A549 (cell line): ENCODE measurements around the gene PLEKHG4B. TPM values are rescaled to one million over a fixed set of nuclear protein-coding genes. Genes with fewer than 3 reads are reported as not detected.
"Not testable (repeated sequence)": the region's sequence is repeated elsewhere in the genome, so short reads cannot be mapped to it uniquely, and the experiment has no call there.

Experiments used
- ATAC-seq, 2 experiments: fragments of 200-7000 bp in 1 of 2; fragments of >200 bp in 1 of 2; cut with Nextera tagmentation in 1 of 2; cut with Tn5 transposase in 1 of 2; 3 replicates each; pipeline versions ENCODE4 v1.8.0 to v1.9.1; 2018 to 2020; ENCODE audit warnings: mild to moderate bottlenecking in 1 of 2, moderate library complexity in 1 of 2
- CTCF ChIA-PET: fragments of 300-600 bp; sonication (Branson Sonifier 250); formaldehyde crosslinking; extraction: SDS; loops from one replicate; lab custom pipeline; 2021; ENCODE audit warnings: antibody characterized with exemption, inconsistent platforms; lab: Yijun Ruan, JAX
- POLR2A ChIA-PET: fragments of 350-600 bp; formaldehyde crosslinking; extraction: SDS; loops from one replicate; lab custom pipeline; 2021; ENCODE audit warnings: antibody characterized with exemption, inconsistent platforms; lab: Yijun Ruan, JAX
- DNase-seq, 2 experiments: peaks; one replicate each; pipeline versions ENCODE4 v3.0.0 to v3.0.0-alpha.2; 2011 to 2016; ENCODE audit warnings: low read depth in 1 of 2, low spot score in 1 of 2
- FAIRE-seq: peaks from 2 replicates; lab custom pipeline; 2011; peaks lifted over from hg19 to GRCh38; lab: Jason Lieb, UNC
- H3K27ac ChIP-seq, 2 experiments: fragments of >200 bp; sonication (Bioruptor Twin); formaldehyde crosslinking; 3 replicates each; pipeline ENCODE4 v1.5.1; 2016 to 2017
- H3K4me1 ChIP-seq: fragments of >200 bp; sonication (Bioruptor Twin); formaldehyde crosslinking; 3 replicates; pipeline ENCODE4 v1.6.1; 2016
- H3K4me2 ChIP-seq: fragments of >200 bp; sonication (Bioruptor Twin); formaldehyde crosslinking; 3 replicates; pipeline ENCODE4 v1.6.1; 2016
- H3K4me3 ChIP-seq: fragments of >200 bp; sonication (Bioruptor Twin); formaldehyde crosslinking; 3 replicates; pipeline ENCODE4 v1.5.1; 2016
- H3K9me3 ChIP-seq: fragments of >200 bp; sonication (Bioruptor Twin); formaldehyde crosslinking; 3 replicates; pipeline ENCODE4 v1.6.1; 2016
- EHMT2 ChIP-seq: fragments of 200-600 bp; sonication (generic); IDR thresholded peaks from 2 replicates; pipeline ENCODE4 v1.6.1; 2016; ENCODE audit warnings: antibody characterized with exemption, low read depth, mild to moderate bottlenecking, moderate library complexity
- FOXS1 ChIP-seq: fragments of 250-450 bp; sonication (Bioruptor Pico); IDR thresholded peaks from 2 replicates; pipeline ENCODE4 v1.5.0; 2020; ENCODE audit warnings: mild to moderate bottlenecking, moderate library complexity
- HOXB13 ChIP-seq: fragments of 250-450 bp; sonication (Bioruptor Pico); IDR thresholded peaks from 2 replicates; pipeline ENCODE4 v1.5.0; 2020; ENCODE audit warnings: low read depth, mild to moderate bottlenecking, moderate library complexity
- JUN ChIP-seq, 2 experiments: fragments of >200 bp; sonication (Bioruptor Twin); formaldehyde crosslinking; IDR thresholded peaks; 2 replicates in 1 of 2; 3 replicates in 1 of 2; pipeline ENCODE4 v1.6.1; 2016 to 2017
- JUNB ChIP-seq: fragments of >200 bp; sonication (Bioruptor Twin); formaldehyde crosslinking; IDR thresholded peaks from 2 replicates; pipeline ENCODE4 v1.6.1; 2016
- KDM5A ChIP-seq: fragments of 200-600 bp; sonication (generic); IDR thresholded peaks from 2 replicates; pipeline ENCODE4 v1.6.1; 2016; ENCODE audit warnings: antibody characterized with exemption, mild to moderate bottlenecking
- MAFK ChIP-seq: fragments of 450-650 bp; IDR thresholded peaks from 2 replicates; pipeline ENCODE4 v1.6.1; 2014; ENCODE audit not compliant: partially characterized antibody
- MAZ ChIP-seq: fragments of 150-350 bp; IDR thresholded peaks from 2 replicates; pipeline ENCODE4 v1.6.1; 2014; ENCODE audit warnings: antibody characterized with exemption, low read depth, low read length, borderline replicate concordance
- NFE2L2 ChIP-seq: fragments of 150-350 bp; conservative IDR thresholded peaks from 2 replicates; pipeline ENCODE4 v1.6.1; 2014; ENCODE audit warnings: low read length
- POLR2A ChIP-seq: IDR thresholded peaks from 2 replicates; pipeline ENCODE4 v1.6.1; 2012; ENCODE audit warnings: mild to moderate bottlenecking, low read length
- POLR2AphosphoS2 ChIP-seq: conservative IDR thresholded peaks from 2 replicates; pipeline ENCODE4 v1.6.1; 2012; ENCODE audit warnings: low read length, improper control_type of control experiment, inconsistent platforms
- RNF2 ChIP-seq: fragments of 200-600 bp; sonication (generic); IDR thresholded peaks from 2 replicates; pipeline ENCODE4 v1.6.1; 2016; ENCODE audit warnings: low read depth, mild to moderate bottlenecking, antibody characterized with exemption, moderate library complexity, borderline replicate concordance
- SMC3 ChIP-seq: fragments of >200 bp; sonication (Bioruptor Twin); formaldehyde crosslinking; IDR thresholded peaks from 3 replicates; pipeline ENCODE4 v1.6.1; 2018; ENCODE audit warnings: inconsistent platforms
- SREBF2 ChIP-seq: fragments of 450-650 bp; IDR thresholded peaks from 2 replicates; pipeline ENCODE4 v1.6.1; 2014; ENCODE audit warnings: mild to moderate bottlenecking, moderate library complexity
- ZC3H11A ChIP-seq: fragments of 450-650 bp; IDR thresholded peaks from 2 replicates; pipeline ENCODE4 v1.6.1; 2014; ENCODE audit warnings: antibody characterized with exemption, mild to moderate bottlenecking
- WGBS: methylation state at CpG from one replicate; pipeline ENCODE4 v1.1.6; 2017; ENCODE audit errors: missing lambda C conversion rate; 5-methylcytosine and 5-hydroxymethylcytosine counted together
- polyA plus RNA-seq, 4 experiments: library from polyadenylated mRNA; depleted of rRNA in 3 of 4; stranded (reverse); fragments of >200 nt; fragmentation: RNase III in 1 of 4; extraction: RNeasy Plus Mini Kit Qiagen cat#74134 plus additional on column Dnase treatment in 1 of 4; gene quantifications; 2 replicates in 3 of 4; 3 replicates in 1 of 4; pipeline ENCODE4 v1.2.3, GENCODE V29; 2011 to 2017
- TF ChIP-seq, protein P1 (sequence below): fragments of 450-650 bp; IDR thresholded peaks from 2 replicates; pipeline ENCODE4 v1.6.1; 2014; ENCODE audit warnings: antibody characterized with exemption
- TF ChIP-seq, protein P2 (sequence below): fragments of >200 bp; sonication (Bioruptor Twin); formaldehyde crosslinking; IDR thresholded peaks from 2 replicates; pipeline ENCODE4 v1.6.1; 2016
- TF ChIP-seq, protein P3 (sequence below): fragments of 200-600 bp; sonication (generic); IDR thresholded peaks from 2 replicates; pipeline ENCODE4 v1.6.1; 2016; ENCODE audit warnings: antibody characterized with exemption, mild to moderate bottlenecking, moderate library complexity

PLEKHG4B gene
- polyA plus RNA-seq, 2 of the 4 experiments (the other 2 are of a cell fraction) = 0.57 to 0.59 TPM

DNA sequence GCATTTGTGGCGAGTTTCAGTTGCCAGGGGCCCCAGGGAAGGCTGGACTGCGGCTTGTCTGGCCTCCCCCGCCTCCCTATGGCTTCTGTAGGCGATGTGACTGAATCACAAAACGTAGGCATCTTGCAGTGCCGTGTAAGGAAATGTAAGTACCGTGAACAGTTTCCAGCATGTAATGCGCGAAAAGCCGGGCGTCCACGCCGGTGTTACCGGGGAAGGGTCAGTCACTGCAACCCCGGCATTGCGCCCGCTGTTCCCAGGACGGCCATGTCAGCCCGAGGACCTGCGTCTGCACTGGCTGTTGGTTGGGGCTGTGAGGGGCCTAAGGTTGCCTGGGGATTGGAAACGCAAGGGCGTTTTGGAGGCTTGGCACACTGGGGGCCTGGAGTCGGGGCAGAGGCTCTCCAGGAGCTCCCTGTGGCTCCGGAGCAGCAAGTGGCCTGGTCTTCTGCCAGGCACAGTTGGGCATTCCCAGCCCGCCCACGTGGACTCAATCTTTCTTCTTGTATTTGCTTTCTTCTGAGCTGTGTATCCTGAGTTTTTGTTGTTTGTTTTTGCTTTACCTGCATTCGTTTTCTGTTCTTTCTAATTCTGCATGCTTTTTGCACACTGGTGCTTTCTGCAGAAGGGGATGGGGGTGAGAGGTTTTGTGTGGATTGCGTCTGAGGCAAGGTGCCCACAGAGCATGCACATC lies 36.9 kb upstream of the PLEKHG4B start:
- 80% methylated on average over 28 of the region's 28 CpGs for WGBS
- 0 out of 3 replicates have a peak, but pooled peaks cover 5% of the 10 kb centered on the region for H3K4me1 ChIP-seq
- H3K27ac ChIP-seq = no peak overlapping the region
- H3K4me3 ChIP-seq = no peak overlapping the region
- FAIRE-seq (no peak), ATAC-seq (no peak)
- no peak overlapping the region for H3K4me2 ChIP-seq
- no peak for TF ChIP-seq KDM5A
- no peak for TF ChIP-seq MAFK
- no peak for TF ChIP-seq JUN (IDR thresholded peaks at IDR 0.05)
- TF ChIP-seq, protein P1, sequence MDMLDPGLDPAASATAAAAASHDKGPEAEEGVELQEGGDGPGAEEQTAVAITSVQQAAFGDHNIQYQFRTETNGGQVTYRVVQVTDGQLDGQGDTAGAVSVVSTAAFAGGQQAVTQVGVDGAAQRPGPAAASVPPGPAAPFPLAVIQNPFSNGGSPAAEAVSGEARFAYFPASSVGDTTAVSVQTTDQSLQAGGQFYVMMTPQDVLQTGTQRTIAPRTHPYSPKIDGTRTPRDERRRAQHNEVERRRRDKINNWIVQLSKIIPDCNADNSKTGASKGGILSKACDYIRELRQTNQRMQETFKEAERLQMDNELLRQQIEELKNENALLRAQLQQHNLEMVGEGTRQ = no peak
- no peak for TF ChIP-seq POLR2AphosphoS2
- TF ChIP-seq FOXS1 = no peak
- no peak for TF ChIP-seq RNF2
- TF ChIP-seq JUNB = no peak
- no peak for TF ChIP-seq POLR2A
- no peak for TF ChIP-seq ZC3H11A
- no peak for TF ChIP-seq SREBF2
- no peak for TF ChIP-seq HOXB13
- TF ChIP-seq, protein P2, sequence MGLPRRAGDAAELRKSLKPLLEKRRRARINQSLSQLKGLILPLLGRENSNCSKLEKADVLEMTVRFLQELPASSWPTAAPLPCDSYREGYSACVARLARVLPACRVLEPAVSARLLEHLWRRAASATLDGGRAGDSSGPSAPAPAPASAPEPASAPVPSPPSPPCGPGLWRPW = no peak
- no peak for TF ChIP-seq SMC3
- TF ChIP-seq, protein P3, sequence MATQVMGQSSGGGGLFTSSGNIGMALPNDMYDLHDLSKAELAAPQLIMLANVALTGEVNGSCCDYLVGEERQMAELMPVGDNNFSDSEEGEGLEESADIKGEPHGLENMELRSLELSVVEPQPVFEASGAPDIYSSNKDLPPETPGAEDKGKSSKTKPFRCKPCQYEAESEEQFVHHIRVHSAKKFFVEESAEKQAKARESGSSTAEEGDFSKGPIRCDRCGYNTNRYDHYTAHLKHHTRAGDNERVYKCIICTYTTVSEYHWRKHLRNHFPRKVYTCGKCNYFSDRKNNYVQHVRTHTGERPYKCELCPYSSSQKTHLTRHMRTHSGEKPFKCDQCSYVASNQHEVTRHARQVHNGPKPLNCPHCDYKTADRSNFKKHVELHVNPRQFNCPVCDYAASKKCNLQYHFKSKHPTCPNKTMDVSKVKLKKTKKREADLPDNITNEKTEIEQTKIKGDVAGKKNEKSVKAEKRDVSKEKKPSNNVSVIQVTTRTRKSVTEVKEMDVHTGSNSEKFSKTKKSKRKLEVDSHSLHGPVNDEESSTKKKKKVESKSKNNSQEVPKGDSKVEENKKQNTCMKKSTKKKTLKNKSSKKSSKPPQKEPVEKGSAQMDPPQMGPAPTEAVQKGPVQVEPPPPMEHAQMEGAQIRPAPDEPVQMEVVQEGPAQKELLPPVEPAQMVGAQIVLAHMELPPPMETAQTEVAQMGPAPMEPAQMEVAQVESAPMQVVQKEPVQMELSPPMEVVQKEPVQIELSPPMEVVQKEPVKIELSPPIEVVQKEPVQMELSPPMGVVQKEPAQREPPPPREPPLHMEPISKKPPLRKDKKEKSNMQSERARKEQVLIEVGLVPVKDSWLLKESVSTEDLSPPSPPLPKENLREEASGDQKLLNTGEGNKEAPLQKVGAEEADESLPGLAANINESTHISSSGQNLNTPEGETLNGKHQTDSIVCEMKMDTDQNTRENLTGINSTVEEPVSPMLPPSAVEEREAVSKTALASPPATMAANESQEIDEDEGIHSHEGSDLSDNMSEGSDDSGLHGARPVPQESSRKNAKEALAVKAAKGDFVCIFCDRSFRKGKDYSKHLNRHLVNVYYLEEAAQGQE = no peak
- no peak for TF ChIP-seq MAZ
- TF ChIP-seq, all 56 proteins: peak for 0
- POLR2A ChIA-PET = no interaction called here
- CTCF ChIA-PET = no interaction called here
- H3K9me3 ChIP-seq = no peaks in the 10 kb centered on the region
- DNase-seq = no peak

DNA sequence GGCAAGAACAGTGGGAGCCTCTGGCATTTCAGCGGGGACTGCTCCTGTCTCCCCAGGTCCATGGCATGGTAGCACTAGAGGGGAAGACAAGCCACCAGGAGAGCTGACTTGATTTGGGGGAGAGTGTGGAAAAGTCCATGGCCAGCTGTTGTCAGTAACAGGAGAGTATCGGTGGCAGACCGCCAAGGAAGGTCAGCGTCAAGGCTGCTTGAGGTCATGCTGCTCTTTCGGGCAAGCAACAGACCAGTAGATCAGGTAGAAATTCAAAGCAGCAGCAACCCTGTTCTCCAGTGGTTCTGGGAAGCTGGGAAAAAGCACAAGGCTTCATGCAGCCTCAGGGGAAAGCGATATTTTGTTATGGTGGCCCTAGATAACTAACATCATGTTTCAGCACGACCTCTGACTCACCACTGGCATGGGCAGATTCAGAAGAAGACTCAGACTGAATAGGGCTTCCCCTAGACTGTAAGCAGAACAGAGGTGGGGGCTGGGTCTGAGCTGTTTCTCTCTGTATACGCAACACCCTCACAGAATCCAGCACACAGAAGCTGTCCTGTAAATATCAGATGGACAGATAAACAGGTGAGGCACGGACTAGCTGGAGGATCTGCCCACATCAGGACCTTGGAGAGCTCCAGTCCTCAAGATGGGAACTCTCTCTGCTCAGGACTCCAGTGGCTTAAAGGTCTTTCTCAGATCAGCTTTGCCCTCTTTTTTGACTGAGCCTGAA lies 35.2 kb upstream of the PLEKHG4B start:
- 42% methylated on average over 9 of the region's 9 CpGs for WGBS
- ATAC-seq (no peak), DNase-seq (peak in 1 of 2 experiments; percentile 36), FAIRE-seq (no peak)
- TF ChIP-seq NFE2L2 (no peak), EHMT2 (peak; percentile 67; the same call in 1 of the 2 replicates)
- TF ChIP-seq, protein P3 = peak; percentile 92
- Histone ChIP-seq H3K4me1 (0 out of 3 replicates have a peak, but pooled peaks cover 5% of the 10 kb centered on the region), H3K4me2 (no peak overlapping the region), H3K4me3 (no peak overlapping the region), H3K9me3 (no peaks in the 10 kb centered on the region), H3K27ac (no peak overlapping the region)
- POLR2A ChIA-PET = no interaction called here
- CTCF ChIA-PET = interaction anchor here (0.7 kb wide), 1 partner anchor 533 kb away, joined by 3 read pairs; no protein-coding TSS in a partner anchor

DNA sequence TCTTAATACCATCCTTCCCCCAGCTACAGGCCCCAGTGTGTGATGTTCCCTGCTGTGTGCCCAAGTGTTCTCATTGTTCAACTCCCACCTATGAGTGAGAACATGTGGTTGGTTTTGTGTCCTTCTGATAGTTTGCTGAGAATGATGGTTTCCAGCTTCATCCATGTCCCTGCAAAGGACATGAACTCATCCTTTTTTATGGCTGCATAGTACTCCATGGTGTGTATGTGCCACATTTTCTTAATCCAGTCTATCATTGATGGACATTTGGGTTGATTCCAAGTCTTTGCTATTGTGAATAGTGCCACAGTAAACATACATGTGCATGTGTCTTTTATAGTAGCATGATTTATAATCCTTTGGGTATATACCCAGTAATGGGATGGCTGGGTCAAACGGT lies 31.7 kb upstream of the PLEKHG4B start:
- POLR2A ChIA-PET, ATAC-seq, H3K4me1 ChIP-seq, DNase-seq, CTCF ChIA-PET, H3K9me3 ChIP-seq, H3K27ac ChIP-seq, FAIRE-seq, H3K4me2 ChIP-seq, H3K4me3 ChIP-seq: not testable (repeated sequence)
- WGBS = 4% methylated on average over 1 of the region's 1 CpG
